Measurements from ENCODE around the gene SLC26A1.
"Not testable (repeated sequence)": the region's sequence is repeated elsewhere in the genome, so short reads cannot be mapped to it uniquely, and the experiment has no call there.

The SLC26A1 gene

DNA sequence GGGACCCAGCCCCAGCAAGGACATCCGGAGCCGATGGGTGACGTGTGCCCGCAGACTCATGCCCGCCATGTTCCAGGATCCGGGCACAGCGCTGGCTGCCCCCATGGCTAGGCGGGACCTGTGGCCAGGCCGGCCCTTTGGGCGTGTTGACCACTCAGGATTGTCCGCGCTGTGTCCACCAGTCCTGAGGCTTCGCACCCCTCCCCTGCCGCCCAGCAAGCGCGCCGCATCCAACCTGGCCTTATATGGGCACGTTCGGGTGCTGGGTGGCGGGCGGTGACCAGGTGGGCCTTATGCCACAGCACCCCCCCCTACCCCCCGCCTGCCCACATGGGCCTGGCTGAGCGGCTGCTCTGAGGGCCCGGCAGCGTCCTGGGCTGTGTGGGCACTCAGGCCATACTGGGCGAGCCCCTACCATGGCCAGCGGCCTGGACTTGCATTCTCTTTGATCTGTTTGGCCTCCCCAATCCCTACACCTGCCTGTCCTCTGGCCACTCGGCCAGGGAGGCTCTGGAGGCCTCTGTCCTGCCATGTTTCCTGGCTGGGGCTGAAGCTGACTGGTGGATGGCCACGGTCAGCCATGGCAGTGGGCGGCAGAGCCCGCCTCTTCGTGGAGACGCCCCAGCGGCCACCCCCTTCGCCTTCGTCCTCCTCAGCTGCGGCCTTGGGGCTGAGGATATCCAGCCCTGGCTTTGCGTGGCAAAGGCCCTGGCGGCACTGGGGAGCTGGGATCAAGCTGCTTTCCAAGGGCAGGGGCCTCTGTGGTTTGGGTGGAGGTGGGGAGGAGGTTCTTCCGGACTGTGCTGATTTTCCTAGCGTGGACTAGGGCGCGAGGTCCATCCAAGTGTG lies 20.2 kb upstream of the SLC26A1 start:
- no peak for FAIRE-seq

- no peak for FAIRE-seq
Measured at GRCh38 chr4:1012034-1012739, 19.0 kb upstream of the SLC26A1 start.

GRCh38 chr4:1011666-1012033 lies 18.4 kb upstream of the SLC26A1 start:
- FAIRE-seq = no peak

DNA sequence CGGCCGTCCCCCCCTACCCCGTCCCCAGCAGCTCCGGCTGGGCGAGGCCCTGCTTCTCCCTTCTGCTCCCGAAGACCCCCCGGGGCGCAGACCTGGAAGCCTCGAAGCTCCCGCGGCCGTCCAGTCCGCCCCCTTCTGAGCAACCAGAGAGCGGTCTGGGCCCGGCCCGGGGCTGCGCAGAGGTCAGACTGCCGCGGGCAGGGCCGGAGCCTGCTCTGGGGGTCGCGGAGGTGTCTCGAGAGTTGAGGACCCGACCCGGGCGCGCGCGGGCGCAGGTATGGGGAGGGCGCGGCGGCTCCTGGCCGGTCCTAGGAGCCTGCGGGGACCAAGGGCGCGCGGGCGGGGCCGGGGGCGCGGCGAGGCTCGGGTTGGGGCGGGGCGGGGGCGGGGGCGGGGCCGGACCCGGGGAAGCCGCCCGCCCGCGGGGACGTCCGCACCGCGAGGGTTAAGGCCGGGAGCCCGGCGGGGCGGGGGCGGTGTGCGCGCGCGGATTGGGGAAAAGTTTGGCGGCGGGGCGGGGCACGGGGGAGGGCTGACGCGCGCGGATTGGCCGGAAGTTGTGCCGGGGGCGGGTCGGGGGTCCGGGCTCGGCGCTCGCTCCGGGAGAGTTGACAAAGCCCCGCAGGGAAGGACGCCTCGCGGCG lies 17.9 kb upstream of the SLC26A1 start, which contains the start of gene FGFRL1:
TSS of gene FGFRL1 (plus strand) at position 605 of the 644 bp plus-strand sequence. CDS start 860 bp downstream, outside the sequence.
- no peak for FAIRE-seq

DNA sequence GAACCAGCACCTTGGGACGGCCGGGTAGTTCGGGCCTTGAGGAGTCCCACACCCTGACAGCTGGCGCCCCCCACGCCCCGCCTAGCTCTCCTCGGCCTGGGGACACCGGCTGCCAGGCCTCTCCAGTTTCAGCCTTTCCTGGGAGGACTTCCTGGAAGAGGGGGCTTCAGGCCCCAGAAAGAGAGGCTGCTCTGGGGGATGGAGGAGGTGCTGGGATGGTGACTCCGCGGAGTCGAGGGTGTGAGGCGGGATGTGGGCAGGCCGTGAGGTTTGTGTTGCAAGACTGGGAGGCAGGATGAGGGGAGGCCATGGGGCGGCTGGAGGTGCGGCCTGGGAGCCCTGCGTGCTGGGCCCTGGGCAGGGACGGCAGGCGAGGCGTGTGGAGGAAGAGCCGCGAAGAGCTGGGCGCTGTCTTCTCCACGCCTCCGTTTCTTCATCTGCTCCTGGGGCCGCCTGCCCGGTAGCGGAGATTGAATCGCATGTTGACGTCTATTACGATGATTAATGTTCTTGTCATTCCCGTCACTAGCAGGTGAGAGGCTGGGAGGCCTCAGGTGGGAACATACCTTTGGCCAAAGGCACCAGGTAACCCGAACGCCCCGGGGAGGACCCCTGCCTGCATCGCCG lies 17.3 kb upstream of the SLC26A1 start:
- no peak for FAIRE-seq

DNA sequence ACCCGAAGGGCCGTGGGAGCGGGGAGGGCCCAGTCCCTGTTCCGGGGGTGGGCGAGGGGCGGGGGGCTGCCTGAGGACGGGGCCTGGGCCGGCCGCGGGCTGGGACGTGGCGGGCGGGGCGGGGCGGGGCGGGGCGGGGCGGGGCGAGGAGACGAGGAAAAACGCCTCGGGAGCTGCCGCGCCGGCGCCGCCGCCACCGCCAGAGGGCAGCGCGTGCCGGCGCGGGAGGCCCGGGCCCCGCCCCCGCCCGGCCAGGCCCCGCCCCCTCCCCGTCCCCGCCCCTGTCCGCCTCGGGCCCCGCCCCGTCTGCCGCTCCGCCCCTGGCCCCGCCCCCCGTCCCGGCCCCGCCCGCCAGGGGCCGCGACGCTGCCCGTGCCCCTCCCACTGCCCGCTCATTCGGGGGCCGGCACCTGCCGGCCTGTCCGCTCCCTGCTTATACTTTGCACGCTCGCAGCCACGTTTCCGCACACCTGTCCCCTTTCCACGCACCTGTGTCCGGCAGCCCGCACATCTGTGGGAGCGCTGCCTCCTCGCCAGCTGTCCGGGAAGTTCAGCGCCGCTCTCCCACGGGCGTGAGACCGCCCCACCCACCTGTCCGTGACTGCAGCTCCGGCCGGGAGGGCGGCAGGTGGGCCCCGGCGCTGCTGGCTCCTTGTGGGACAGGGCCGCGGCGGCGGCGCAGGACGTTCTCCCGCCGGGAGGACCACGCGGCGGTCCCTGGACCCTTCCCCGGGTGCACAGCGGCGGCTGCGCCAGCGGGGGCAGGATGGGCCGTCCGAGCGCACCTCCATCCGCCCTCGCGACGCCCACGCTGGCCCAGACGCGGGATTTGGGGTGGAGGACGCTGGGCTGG lies 16.6 kb upstream of the SLC26A1 start:
- no peak for FAIRE-seq

DNA sequence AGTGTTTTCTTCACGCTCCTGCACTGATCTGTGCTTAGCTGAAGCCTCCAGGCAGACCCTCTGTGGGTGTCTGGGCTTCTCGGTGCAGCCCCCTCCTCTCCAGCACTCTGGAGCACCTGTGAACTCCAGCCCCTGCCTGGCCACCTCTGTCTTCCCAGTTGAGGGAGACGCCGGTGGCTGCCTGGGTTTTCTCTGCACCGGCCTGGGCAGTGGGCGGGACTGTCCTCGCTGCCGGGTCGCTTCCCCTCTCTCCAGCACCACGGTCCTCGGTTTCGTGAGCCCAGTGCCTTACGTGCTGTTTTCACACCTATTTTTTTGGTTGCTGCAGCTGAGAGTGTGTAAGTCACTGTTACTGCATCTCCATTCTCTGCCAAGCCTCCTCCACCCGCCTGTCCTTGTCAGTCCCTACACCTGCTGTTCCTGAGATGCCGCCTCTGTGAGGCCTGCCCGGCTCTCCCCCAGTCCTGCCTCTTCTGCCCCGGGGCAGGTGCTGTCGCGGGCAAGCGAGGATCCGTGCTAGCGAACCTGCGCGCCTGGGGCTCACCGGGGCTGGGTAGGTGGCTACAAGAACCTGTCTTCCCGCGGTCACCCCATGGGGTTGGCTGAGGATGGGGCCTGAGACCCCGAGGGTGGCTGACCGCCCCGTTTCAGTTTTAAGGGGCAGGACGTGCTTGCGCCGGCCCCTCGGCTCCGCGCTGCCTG lies 15.8 kb upstream of the SLC26A1 start:
- FAIRE-seq = no peak

- FAIRE-seq = no peak
Measured at GRCh38 chr4:1006856-1007255, 13.7 kb upstream of the SLC26A1 start.

GRCh38 chr4:1004557-1005485 lies 11.6 kb upstream of the SLC26A1 start:
- no peak for FAIRE-seq

- FAIRE-seq = no peak
Measured at GRCh38 chr4:1004071-1004418, 10.8 kb upstream of the SLC26A1 start.

DNA sequence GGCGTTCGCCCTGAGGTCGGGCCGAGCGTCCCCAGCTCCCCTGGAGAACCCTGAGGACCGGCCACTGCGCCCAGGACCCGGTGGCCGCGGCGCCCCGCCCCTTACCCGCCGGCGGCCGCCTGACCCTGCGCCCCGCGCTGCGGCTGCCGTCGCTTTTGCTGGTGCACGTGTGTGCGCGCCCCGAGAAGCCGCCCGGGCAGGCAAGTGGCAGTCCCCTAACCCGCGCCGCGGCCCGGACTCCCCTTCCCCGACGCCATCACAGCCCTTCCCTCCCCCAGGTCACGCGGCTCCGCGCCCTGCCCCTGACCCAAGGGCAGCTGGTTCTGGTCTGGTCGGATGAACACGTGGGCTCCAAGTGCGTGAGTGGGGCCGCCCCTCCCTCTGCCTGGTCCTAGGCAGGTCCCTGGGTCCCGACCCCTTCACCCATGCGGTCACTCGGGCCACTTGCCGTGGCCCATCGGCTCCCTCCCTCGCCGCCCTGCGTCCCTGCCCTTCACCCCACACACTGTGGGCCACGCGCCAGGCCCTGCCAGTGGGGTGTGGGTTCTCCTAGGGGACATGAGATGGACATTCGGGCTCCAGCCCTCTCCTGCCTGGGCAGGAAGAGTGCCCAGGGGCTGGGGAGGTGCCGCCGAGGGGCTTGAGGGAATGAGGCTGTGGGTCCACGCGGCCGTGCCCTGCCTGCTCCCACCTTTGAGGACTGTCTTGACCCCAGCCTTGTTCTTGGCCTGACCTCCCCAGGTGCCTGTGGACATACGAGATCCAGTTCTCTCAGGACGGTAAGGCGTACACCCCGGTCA lies 10.3 kb upstream of the SLC26A1 start:
- no peak for FAIRE-seq

GRCh38 chr4:1002631-1003251 lies 9.5 kb upstream of the SLC26A1 start:
- FAIRE-seq = no peak

DNA sequence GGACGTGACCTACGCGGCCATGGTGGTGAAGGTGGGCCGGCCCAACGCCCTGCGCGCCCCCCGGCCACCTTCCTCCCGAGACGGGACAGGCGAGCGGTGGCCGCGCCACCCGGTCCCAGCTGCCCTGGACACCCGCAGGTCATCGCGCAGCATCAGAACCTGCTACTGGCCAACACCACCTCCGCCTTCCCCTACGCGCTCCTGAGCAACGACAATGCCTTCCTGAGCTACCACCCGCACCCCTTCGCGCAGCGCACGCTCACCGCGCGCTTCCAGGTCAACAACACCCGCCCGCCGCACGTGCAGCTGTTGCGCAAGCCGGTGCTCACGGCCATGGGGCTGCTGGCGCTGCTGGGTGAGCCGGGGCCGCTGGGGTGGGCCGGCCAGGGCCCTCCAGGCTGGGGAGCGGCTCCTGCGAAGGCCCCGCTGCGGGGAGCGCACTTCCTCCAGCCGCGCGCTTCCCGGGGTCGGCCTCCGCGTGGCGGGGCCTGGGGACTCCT lies 9.0 kb upstream of the SLC26A1 start:
- no peak for FAIRE-seq

DNA sequence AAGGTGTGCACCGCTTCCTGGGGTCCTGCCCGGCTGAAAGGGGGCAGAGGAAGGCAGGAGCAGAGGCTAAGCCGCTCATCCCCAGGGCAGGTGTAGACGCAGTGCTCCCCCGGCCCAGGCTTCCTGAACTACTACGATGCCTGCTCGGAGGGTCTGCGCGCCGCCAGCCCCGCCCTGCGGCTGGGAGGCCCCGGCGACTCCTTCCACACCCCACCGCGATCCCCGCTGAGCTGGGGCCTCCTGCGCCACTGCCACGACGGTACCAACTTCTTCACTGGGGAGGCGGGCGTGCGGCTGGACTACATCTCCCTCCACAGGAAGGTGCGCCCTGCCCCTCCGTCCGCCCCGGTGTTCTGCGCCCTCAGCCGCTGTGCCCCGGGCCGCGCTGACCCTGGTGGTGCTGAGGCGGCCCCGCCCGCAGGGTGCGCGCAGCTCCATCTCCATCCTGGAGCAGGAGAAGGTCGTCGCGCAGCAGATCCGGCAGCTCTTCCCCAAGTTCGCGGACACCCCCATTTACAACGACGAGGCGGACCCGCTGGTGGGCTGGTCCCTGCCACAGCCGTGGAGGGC lies 8.4 kb upstream of the SLC26A1 start:
- FAIRE-seq = no peak

GRCh38 chr4:1000686-1001260 lies 7.6 kb upstream of the SLC26A1 start:
- FAIRE-seq = no peak

GRCh38 chr4:999882-1000425 lies 6.8 kb upstream of the SLC26A1 start:
- FAIRE-seq = no peak

- FAIRE-seq = not testable (repeated sequence)
Measured at GRCh38 chr4:999240-999863, 6.1 kb upstream of the SLC26A1 start.

Measured in G401.6 (cell line).